ENCODE data around the gene SIRPD. TPM values are rescaled to one million over a fixed set of nuclear protein-coding genes. Genes with fewer than 3 reads are reported as not detected.

Gene SIRPD
- total and polyA plus RNA-seq, 2 of the 8 experiments (the other 6 are each of a cell fraction or from before 2014, with no cell fraction given) = not detected

GRCh38 chr20:1568163-1568490 is 10.6 kb upstream of the SIRPD start (continued):
- TF ChIP-seq CTBP2 (IDR thresholded peaks at IDR 0.05; ENCODE audit: borderline replicate concordance, insufficient read depth, insufficient read length, low read length) (no peak), RFX5 (IDR thresholded peaks at IDR 0.05; ENCODE audit: borderline replicate concordance, low read depth, low read length) (no peak), CREB1 (IDR thresholded peaks at IDR 0.05) (no peak)

All from H1 (cell line).